Thyroid gland (tissue), 4 donors: Measurements from ENCODE around the gene ENOX1. TPM values are rescaled to one million over a fixed set of nuclear protein-coding genes. Genes with fewer than 3 reads are reported as not detected.

Experiments
- DNase-seq, 2 donors: peaks; one replicate each; pipeline ENCODE4 v3.0.0-alpha.2; 2019
- H3K27ac ChIP-seq, 3 donors: fragments of 200-600 bp; sonication (generic); 1 replicate in 2 of 3; 2 replicates in 1 of 3; pipeline ENCODE4 v1.5.1; 2016 to 2019; ENCODE audit warnings: mild to moderate bottlenecking in 1 of 3, moderate library complexity in 1 of 3
- H3K27me3 ChIP-seq: fragments of 200-600 bp; sonication (generic); one replicate; pipeline ENCODE4 v1.5.1; 2019
- H3K36me3 ChIP-seq, 2 donors: fragments of 200-600 bp; sonication (generic); one replicate each; pipeline ENCODE4 v1.5.1; 2016 to 2019
- H3K4me1 ChIP-seq, 2 donors: fragments of 200-600 bp; sonication (generic); one replicate each; pipeline ENCODE4 v1.5.1; 2017 to 2019
- H3K4me3 ChIP-seq, 3 donors: fragments of 200-600 bp; sonication (generic); replicated peaks in 1 of 3; 1 replicate in 2 of 3; 2 replicates in 1 of 3; pipeline ENCODE4 v1.5.1; 2016; ENCODE audit warnings: mild to moderate bottlenecking in 1 of 3
- H3K9me3 ChIP-seq: fragments of 200-600 bp; sonication (generic); one replicate; pipeline ENCODE4 v1.5.1; 2017
- CTCF ChIP-seq, 6 experiments: fragments of 200-600 bp in 3 of 6; fragments of 450-650 bp in 3 of 6; sonication (generic) in 3 of 6; IDR thresholded peaks; one replicate each; pipeline ENCODE4 v1.5.1; 2016 to 2019; ENCODE audit warnings: antibody characterized with exemption in 6 of 6, mild to moderate bottlenecking in 2 of 6, inconsistent platforms in 1 of 6, moderate library complexity in 1 of 6
- POLR2A ChIP-seq, 2 donors: fragments of 450-650 bp; IDR thresholded peaks; one replicate each; pipeline ENCODE4 v1.6.1; 2017; ENCODE audit warnings: antibody characterized with exemption in 2 of 2, mild to moderate bottlenecking in 2 of 2, moderate library complexity in 1 of 2
- WGBS, 2 donors: methylation state at CpG; one replicate each; pipeline ENCODE4 v1.1.5; 2017; 5-methylcytosine and 5-hydroxymethylcytosine counted together
- intact Hi-C: fragments of 100-400 bp; cut with DNase I; formaldehyde crosslinking; loops from one replicate; pipeline ENCODE4 v1.15.1; 2023
- total RNA-seq, 4 donors: library from RNA; depleted of rRNA; stranded (reverse); fragments of >200 nt; gene quantifications; one replicate each; pipeline ENCODE4 v1.2.3, GENCODE V29; 2016

ENOX1 gene
- total RNA-seq, 4 donors from 2014 or later, result 0.13 to 1.8 (median 0.31) TPM

- Histone ChIP-seq H3K4me3 (no peak overlapping the region), H3K27me3 (no peaks in the 10 kb centered on the region), H3K4me1 (no peaks in the 10 kb centered on the region), H3K9me3 (no peaks in the 10 kb centered on the region), H3K36me3 (no peaks in the 10 kb centered on the region), H3K27ac (no peak overlapping the region)
- intact Hi-C loops, result no loop called here
- TF ChIP-seq CTCF (IDR thresholded peaks at IDR 0.05), result no peak
- TF ChIP-seq POLR2A (IDR thresholded peaks at IDR 0.05), result no peak
- WGBS, 2 donors, result 85% methylated on average over 2 of the region's 2 CpGs
- DNase-seq, result no peak
These were observed 249.6 kb downstream of the ENOX1 start for GRCh38 chr13:43537124-43537523.

- Histone ChIP-seq H3K27ac (no peak overlapping the region), H3K36me3 (no peaks in the 10 kb centered on the region), H3K27me3 (no peaks in the 10 kb centered on the region), H3K4me1 (no peaks in the 10 kb centered on the region), H3K4me3 (no peak overlapping the region), H3K9me3 (no peaks in the 10 kb centered on the region)
- TF ChIP-seq CTCF (IDR thresholded peaks at IDR 0.05) (no peak), POLR2A (IDR thresholded peaks at IDR 0.05) (no peak)
- intact Hi-C loops, result no loop called here
- no peak for DNase-seq
These were observed 257.0 kb downstream of the ENOX1 start for GRCh38 chr13:43529796-43530195.

GRCh38 chr13:43528992-43529391 is 257.8 kb downstream of the ENOX1 start:
- intact Hi-C loops, result no loop called here
- 88 to 94% methylated on average over 6 of the region's 6 CpGs for WGBS, 2 donors

GRCh38 chr13:43522788-43523187 is 264.0 kb downstream of the ENOX1 start:
- Histone ChIP-seq H3K4me3 (no peak overlapping the region), H3K4me1 (no peaks in the 10 kb centered on the region), H3K27ac (no peak overlapping the region), H3K36me3 (no peaks in the 10 kb centered on the region), H3K9me3 (no peaks in the 10 kb centered on the region), H3K27me3 (no peaks in the 10 kb centered on the region)
- TF ChIP-seq POLR2A (IDR thresholded peaks at IDR 0.05), result no peak
- no peak for TF ChIP-seq CTCF (IDR thresholded peaks at IDR 0.05)
- intact Hi-C loops, result no loop called here
- no peak for DNase-seq

More at GRCh38 chr13:43528992-43529391, 257.8 kb downstream of the ENOX1 start:
- TF ChIP-seq POLR2A (IDR thresholded peaks at IDR 0.05), result no peak
- TF ChIP-seq CTCF (IDR thresholded peaks at IDR 0.05), result no peak
- no peak for DNase-seq
- no peak overlapping the region for H3K27ac ChIP-seq
- no peaks in the 10 kb centered on the region for H3K4me1 ChIP-seq
- no peaks in the 10 kb centered on the region for H3K36me3 ChIP-seq
- no peaks in the 10 kb centered on the region for H3K9me3 ChIP-seq
- no peak overlapping the region for H3K4me3 ChIP-seq
- H3K27me3 ChIP-seq, result no peaks in the 10 kb centered on the region

- Histone ChIP-seq H3K36me3 (no peaks in the 10 kb centered on the region), H3K4me1 (no peaks in the 10 kb centered on the region), H3K4me3 (no peak overlapping the region), H3K27me3 (no peaks in the 10 kb centered on the region), H3K27ac (no peak overlapping the region), H3K9me3 (no peaks in the 10 kb centered on the region)
- TF ChIP-seq CTCF (IDR thresholded peaks at IDR 0.05) (no peak), POLR2A (IDR thresholded peaks at IDR 0.05) (no peak)
- intact Hi-C loops, result no loop called here
- DNase-seq, result no peak
- 86 to 87% methylated on average over 5 of the region's 5 CpGs for WGBS, 2 donors
These were observed 266.4 kb downstream of the ENOX1 start for GRCh38 chr13:43520351-43520750.
